ENCODE results near the gene MTCL3.

The MTCL3 gene

DNA sequence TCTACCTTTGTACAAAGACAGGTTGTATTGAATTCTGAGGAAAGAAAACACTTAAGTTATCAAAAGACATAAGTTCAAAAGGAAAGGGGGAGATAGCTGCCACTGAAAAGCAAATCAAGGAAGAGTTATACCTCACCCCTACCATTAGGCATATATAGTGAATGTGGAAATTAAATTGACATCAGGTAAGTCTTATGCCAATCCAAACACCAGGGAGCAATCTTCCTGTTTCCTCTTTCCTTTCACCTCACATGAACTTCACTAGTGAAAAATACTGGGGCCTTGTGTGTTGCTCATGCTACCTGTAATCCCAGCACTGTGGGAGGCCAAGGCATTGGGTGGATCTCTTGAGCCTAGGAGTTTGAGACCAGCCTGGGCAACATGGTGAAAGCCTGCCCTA is 47.0 kb upstream of the MTCL3 start:
- no peak for DNase-seq (ENCODE audit: low read depth in 2 of 2)
- Histone ChIP-seq H3K9ac (ENCODE audit: insufficient read depth, low read length) (no peak overlapping the region), H3K4me1 (ENCODE audit: control insufficient read depth, extremely low read depth, insufficient read depth, low read length) (no peaks in the 10 kb centered on the region), H3K9me3 (ENCODE audit: control insufficient read depth, insufficient read depth, low read depth, low read length) (no peaks in the 10 kb centered on the region), H3K27me3 (ENCODE audit: control insufficient read depth, insufficient read depth, low read length) (no peaks in the 10 kb centered on the region), H3K4me2 (ENCODE audit: extremely low read depth, insufficient read depth, low read length) (no peak overlapping the region), H3K4me3 (replicated peaks in 1 of 4; ENCODE audit: control extremely low read depth in 1 of 4, insufficient read depth in 1 of 4, low read depth in 3 of 4, low read length in 4 of 4) (no peak overlapping the region), H3K27ac (ENCODE audit: insufficient read depth, low read length) (no peak overlapping the region), H3K36me3 (ENCODE audit: control insufficient read depth, insufficient read depth, low read length) (no peaks in the 10 kb centered on the region), H3K79me2 (ENCODE audit: control insufficient read depth, insufficient read depth, low read length) (no peaks in the 10 kb centered on the region), H4K20me1 (ENCODE audit: control insufficient read depth, extremely low read depth, insufficient read depth, low read length) (no peaks in the 10 kb centered on the region), H2AFZ (ENCODE audit: low read length) (no peak overlapping the region)
- TF ChIP-seq EZH2 (IDR thresholded peaks at IDR 0.05; ENCODE audit: low read length, missing control alignments): no peak
- TF ChIP-seq, protein P1, sequence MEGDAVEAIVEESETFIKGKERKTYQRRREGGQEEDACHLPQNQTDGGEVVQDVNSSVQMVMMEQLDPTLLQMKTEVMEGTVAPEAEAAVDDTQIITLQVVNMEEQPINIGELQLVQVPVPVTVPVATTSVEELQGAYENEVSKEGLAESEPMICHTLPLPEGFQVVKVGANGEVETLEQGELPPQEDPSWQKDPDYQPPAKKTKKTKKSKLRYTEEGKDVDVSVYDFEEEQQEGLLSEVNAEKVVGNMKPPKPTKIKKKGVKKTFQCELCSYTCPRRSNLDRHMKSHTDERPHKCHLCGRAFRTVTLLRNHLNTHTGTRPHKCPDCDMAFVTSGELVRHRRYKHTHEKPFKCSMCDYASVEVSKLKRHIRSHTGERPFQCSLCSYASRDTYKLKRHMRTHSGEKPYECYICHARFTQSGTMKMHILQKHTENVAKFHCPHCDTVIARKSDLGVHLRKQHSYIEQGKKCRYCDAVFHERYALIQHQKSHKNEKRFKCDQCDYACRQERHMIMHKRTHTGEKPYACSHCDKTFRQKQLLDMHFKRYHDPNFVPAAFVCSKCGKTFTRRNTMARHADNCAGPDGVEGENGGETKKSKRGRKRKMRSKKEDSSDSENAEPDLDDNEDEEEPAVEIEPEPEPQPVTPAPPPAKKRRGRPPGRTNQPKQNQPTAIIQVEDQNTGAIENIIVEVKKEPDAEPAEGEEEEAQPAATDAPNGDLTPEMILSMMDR (conservative IDR thresholded peaks at IDR 0.05 in 1 of 2, IDR thresholded peaks at IDR 0.05 in 1 of 2; ENCODE audit: low read depth in 1 of 2, low read length in 2 of 2): no peak

DNA sequence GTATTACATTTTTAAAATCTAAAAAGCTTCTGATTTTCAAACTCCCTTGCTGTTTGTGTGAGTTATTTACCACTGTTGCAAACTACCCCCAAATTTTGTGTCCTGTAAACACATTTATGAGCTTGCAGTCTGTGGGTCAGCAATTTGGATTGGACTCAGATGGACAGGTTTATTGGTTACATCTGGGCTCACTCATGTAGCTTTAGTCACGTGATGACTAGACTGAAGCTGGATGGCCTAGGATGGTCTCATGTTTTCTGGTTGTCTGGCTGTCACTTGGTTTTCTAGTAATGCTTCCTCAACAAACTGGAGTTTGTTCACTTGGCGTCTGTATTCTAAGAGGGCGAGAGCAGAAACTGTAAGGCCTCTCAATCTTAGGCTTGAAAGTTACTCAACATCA is 45.6 kb upstream of the MTCL3 start:
- TF ChIP-seq, protein P1 (conservative IDR thresholded peaks at IDR 0.05 in 1 of 2, IDR thresholded peaks at IDR 0.05 in 1 of 2; ENCODE audit: low read depth in 1 of 2, low read length in 2 of 2): no peak
- TF ChIP-seq EZH2 (IDR thresholded peaks at IDR 0.05; ENCODE audit: low read length, missing control alignments): no peak

DNA sequence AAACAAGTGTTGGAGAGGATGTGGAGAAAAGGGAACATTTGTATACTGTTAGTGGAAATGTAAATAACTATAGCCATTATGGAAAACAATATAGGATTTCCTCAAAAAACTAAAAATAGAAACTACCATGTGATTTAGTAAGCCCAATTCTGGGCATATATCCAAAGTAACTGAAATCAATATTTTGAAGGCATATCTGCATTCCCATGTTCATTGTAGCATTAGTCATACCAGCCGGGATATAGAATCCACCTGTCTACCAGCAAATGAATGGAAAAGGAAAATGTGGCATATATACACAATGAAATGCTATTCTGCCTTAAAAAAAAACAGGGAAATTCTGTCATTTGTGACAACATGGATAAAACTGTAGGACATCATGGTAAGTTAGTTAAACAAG is 42.5 kb upstream of the MTCL3 start:
- H3K4me1 ChIP-seq (ENCODE audit: control insufficient read depth, extremely low read depth, insufficient read depth, low read length): no peaks in the 10 kb centered on the region
- no peak overlapping the region for H2AFZ ChIP-seq (ENCODE audit: low read length)
- no peaks in the 10 kb centered on the region for H3K79me2 ChIP-seq (ENCODE audit: control insufficient read depth, insufficient read depth, low read length)
- no peaks in the 10 kb centered on the region for H3K27me3 ChIP-seq (ENCODE audit: control insufficient read depth, insufficient read depth, low read length)
- DNase-seq (ENCODE audit: low read depth in 2 of 2): peak; percentile 32 to 44
- H3K4me2 ChIP-seq (ENCODE audit: extremely low read depth, insufficient read depth, low read length): no peak overlapping the region
- H3K4me3 ChIP-seq (replicated peaks in 1 of 4; ENCODE audit: control extremely low read depth in 1 of 4, insufficient read depth in 1 of 4, low read depth in 3 of 4, low read length in 4 of 4): no peak overlapping the region
- no peaks in the 10 kb centered on the region for H4K20me1 ChIP-seq (ENCODE audit: control insufficient read depth, extremely low read depth, insufficient read depth, low read length)
- no peak for TF ChIP-seq EZH2 (IDR thresholded peaks at IDR 0.05; ENCODE audit: low read length, missing control alignments)
- TF ChIP-seq, protein P1 (conservative IDR thresholded peaks at IDR 0.05 in 1 of 2, IDR thresholded peaks at IDR 0.05 in 1 of 2; ENCODE audit: low read depth in 1 of 2, low read length in 2 of 2): no peak
- H3K9me3 ChIP-seq (ENCODE audit: control insufficient read depth, insufficient read depth, low read depth, low read length): no peaks in the 10 kb centered on the region
- no peak overlapping the region for H3K9ac ChIP-seq (ENCODE audit: insufficient read depth, low read length)
- H3K36me3 ChIP-seq (ENCODE audit: control insufficient read depth, insufficient read depth, low read length): no peaks in the 10 kb centered on the region
- H3K27ac ChIP-seq (ENCODE audit: insufficient read depth, low read length): no peak overlapping the region

More for the DNA sequence above, 45.6 kb upstream of the MTCL3 start:
- no peaks in the 10 kb centered on the region for H3K4me1 ChIP-seq (ENCODE audit: control insufficient read depth, extremely low read depth, insufficient read depth, low read length)
- no peak overlapping the region for H3K9ac ChIP-seq (ENCODE audit: insufficient read depth, low read length)
- H3K79me2 ChIP-seq (ENCODE audit: control insufficient read depth, insufficient read depth, low read length): no peaks in the 10 kb centered on the region
- H4K20me1 ChIP-seq (ENCODE audit: control insufficient read depth, extremely low read depth, insufficient read depth, low read length): no peaks in the 10 kb centered on the region
- no peak overlapping the region for H3K4me2 ChIP-seq (ENCODE audit: extremely low read depth, insufficient read depth, low read length)
- no peak overlapping the region for H3K27ac ChIP-seq (ENCODE audit: insufficient read depth, low read length)
- H3K36me3 ChIP-seq (ENCODE audit: control insufficient read depth, insufficient read depth, low read length): no peaks in the 10 kb centered on the region
- H3K4me3 ChIP-seq (replicated peaks in 1 of 4; ENCODE audit: control extremely low read depth in 1 of 4, insufficient read depth in 1 of 4, low read depth in 3 of 4, low read length in 4 of 4): no peak overlapping the region
- no peaks in the 10 kb centered on the region for H3K9me3 ChIP-seq (ENCODE audit: control insufficient read depth, insufficient read depth, low read depth, low read length)
- no peak for DNase-seq (ENCODE audit: low read depth in 2 of 2)
- H3K27me3 ChIP-seq (ENCODE audit: control insufficient read depth, insufficient read depth, low read length): no peaks in the 10 kb centered on the region
- no peak overlapping the region for H2AFZ ChIP-seq (ENCODE audit: low read length)

All from fibroblast of lung (primary cell).